ENCODE measurements around the gene TAP1. TPM values are rescaled to one million over a fixed set of nuclear protein-coding genes. Genes with fewer than 3 reads are reported as not detected.
"Not testable (repeated sequence)": the region's sequence is repeated elsewhere in the genome, so short reads cannot be mapped to it uniquely, and the experiment has no call there.

The TAP1 gene
- total and polyA plus RNA-seq, 2 donors (not counting 1 experiment from before 2014, with no cell fraction given), result 126 to 184 TPM

DNA sequence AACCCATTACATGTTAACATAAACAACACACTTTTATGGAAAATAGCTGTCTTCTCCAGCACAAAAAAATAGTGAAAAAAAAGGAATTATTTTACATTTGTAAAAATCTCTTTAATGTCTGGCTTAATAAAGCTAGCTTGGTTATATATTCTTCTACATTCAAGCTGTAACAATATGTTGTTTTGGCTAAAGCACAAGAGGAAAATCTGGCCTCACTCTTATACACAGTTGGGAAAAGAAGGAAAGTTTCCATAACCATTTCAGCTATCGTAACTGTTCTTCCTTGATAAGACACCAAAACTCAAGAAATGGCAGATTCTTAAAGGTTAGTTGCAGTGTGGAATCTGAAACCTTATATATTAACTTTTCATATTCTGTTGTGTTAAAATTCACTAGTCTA lies 44.3 kb downstream of the TAP1 start:
- Histone ChIP-seq H3K4me1 (ENCODE audit: control insufficient read depth in 2 of 2, insufficient read depth in 2 of 2, low read length in 2 of 2) (peaks cover 18 to 31% of the 10 kb centered on the region in 2 donors), H3K79me2 (ENCODE audit: control insufficient read depth, insufficient read depth, low read length) (peaks cover 51% of the 10 kb centered on the region)
- CTCF ChIA-PET, result interaction anchor here (1.2 to 2.7 kb wide), 5 partner anchors 23 to 396 kb away, joined by 3 to 9 read pairs (median 6); partner anchors contain the start of gene TAP2

DNA sequence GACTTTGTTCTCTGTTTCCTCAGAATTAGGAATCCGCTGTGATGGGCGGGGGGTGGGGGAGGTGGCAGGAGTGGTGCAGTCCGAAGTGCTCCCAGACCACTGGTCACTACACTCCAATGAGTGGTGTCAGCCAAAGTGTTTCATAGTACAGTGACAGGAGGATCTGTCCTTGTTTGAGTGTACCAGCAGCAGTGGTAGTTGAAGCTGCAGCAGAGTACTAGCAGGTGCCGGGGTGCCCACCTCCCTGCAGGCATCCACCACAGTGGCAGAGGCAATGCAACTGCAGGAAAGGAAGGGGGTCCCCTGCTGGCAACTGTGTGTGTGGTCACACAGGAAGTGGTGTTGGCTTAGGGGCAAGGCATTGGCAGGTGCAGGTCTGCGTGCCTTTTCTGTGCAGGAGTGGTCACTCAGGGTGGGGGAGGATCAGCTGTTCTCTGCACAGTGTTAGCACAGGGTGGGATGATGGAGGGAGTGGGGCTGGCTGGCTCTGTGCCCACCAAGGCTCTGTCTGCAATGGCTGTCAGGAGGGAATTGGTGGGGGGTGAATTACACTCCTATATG lies 46.4 kb downstream of the TAP1 start:
- peak overlapping the region in 1 of 2 donors; percentile 36 for H3K27ac ChIP-seq (ENCODE audit: low read length in 2 of 2)
- peak; percentile 24 for ATAC-seq (ENCODE audit: low read depth)
- no peak overlapping the region for H3K4me3 Mint-ChIP-seq
- H3K9me3 Mint-ChIP-seq (ENCODE audit: insufficient read depth), result peaks cover 11% of the 10 kb centered on the region
- CTCF ChIA-PET, result interaction anchor here (1.1 to 2.7 kb wide), 3 partner anchors 10 to 31 kb away, joined by 4 to 9 read pairs (median 7); partner anchors contain the start of gene TAP2
- TF ChIP-seq, protein P1, sequence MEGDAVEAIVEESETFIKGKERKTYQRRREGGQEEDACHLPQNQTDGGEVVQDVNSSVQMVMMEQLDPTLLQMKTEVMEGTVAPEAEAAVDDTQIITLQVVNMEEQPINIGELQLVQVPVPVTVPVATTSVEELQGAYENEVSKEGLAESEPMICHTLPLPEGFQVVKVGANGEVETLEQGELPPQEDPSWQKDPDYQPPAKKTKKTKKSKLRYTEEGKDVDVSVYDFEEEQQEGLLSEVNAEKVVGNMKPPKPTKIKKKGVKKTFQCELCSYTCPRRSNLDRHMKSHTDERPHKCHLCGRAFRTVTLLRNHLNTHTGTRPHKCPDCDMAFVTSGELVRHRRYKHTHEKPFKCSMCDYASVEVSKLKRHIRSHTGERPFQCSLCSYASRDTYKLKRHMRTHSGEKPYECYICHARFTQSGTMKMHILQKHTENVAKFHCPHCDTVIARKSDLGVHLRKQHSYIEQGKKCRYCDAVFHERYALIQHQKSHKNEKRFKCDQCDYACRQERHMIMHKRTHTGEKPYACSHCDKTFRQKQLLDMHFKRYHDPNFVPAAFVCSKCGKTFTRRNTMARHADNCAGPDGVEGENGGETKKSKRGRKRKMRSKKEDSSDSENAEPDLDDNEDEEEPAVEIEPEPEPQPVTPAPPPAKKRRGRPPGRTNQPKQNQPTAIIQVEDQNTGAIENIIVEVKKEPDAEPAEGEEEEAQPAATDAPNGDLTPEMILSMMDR (IDR thresholded peaks at IDR 0.05), result no peak
- TF ChIP-seq EZH2 (IDR thresholded peaks at IDR 0.05; ENCODE audit: borderline replicate concordance, insufficient read depth, low read depth, low read length, poor library complexity, severe bottlenecking), result no peak
- WGBS (ENCODE audit: insufficient coverage), result 77% methylated on average over 4 of the region's 5 CpGs
- H3K4me1 Mint-ChIP-seq, result peaks cover 43% of the 10 kb centered on the region
- DNase-seq, result no peak
- H3K4me1 ChIP-seq (ENCODE audit: control insufficient read depth in 2 of 2, insufficient read depth in 2 of 2, low read length in 2 of 2), result peaks cover 0 to 10% of the 10 kb centered on the region in 2 donors
- H3K36me3 ChIP-seq (replicated peaks in 1 of 2; ENCODE audit: control extremely low read depth in 1 of 2, control insufficient read depth in 1 of 2, extremely low read depth in 1 of 2, insufficient read depth in 2 of 2, low read length in 1 of 2), result peaks cover 5 to 35% of the 10 kb centered on the region in 2 experiments
- no peak overlapping the region for H3K4me3 ChIP-seq (ENCODE audit: control extremely low read depth in 1 of 5, extremely low read depth in 1 of 5, insufficient read depth in 1 of 5, low read depth in 2 of 5, low read length in 4 of 5)
- no peak overlapping the region for H2AFZ ChIP-seq (ENCODE audit: insufficient read depth, low read depth, low read length, poor library complexity, severe bottlenecking)
- H3K4me2 ChIP-seq (replicated peaks; ENCODE audit: low read depth, low read length, poor library complexity, severe bottlenecking), result no peak overlapping the region
- H4K20me1 ChIP-seq (ENCODE audit: control insufficient read depth, insufficient read depth, low read length, poor library complexity, severe bottlenecking), result no peaks in the 10 kb centered on the region
- POLR2A ChIA-PET, result no interaction called here
- H3K9me3 ChIP-seq (ENCODE audit: control extremely low read depth in 1 of 3, control insufficient read depth in 2 of 3, insufficient read depth in 1 of 3, low read length in 2 of 3), result peaks cover 0 to 6% (median 5%) of the 10 kb centered on the region in 3 donors
- H3K27ac Mint-ChIP-seq, result peak overlapping the region; percentile 82
- H3K27me3 Mint-ChIP-seq, result no peaks in the 10 kb centered on the region
- intact Hi-C loops (cut with micrococcal nuclease), result no loop called here
- H3K79me2 ChIP-seq (ENCODE audit: control insufficient read depth, insufficient read depth, low read length), result peaks cover 30% of the 10 kb centered on the region
- no peaks in the 10 kb centered on the region for H3K27me3 ChIP-seq (replicated peaks in 1 of 4; ENCODE audit: control extremely low read depth in 1 of 4, control insufficient read depth in 3 of 4, insufficient read depth in 4 of 4, low read length in 3 of 4)
- no peak overlapping the region for H3K9ac ChIP-seq (ENCODE audit: low read length)

More for the DNA sequence above, 44.3 kb downstream of the TAP1 start:
- Histone ChIP-seq H3K4me3 (ENCODE audit: control extremely low read depth in 1 of 5, extremely low read depth in 1 of 5, insufficient read depth in 1 of 5, low read depth in 2 of 5, low read length in 4 of 5) (no peak overlapping the region), H3K9ac (ENCODE audit: low read length) (no peak overlapping the region), H3K4me2 (replicated peaks; ENCODE audit: low read depth, low read length, poor library complexity, severe bottlenecking) (no peak overlapping the region), H3K36me3 (replicated peaks in 1 of 2; ENCODE audit: control extremely low read depth in 1 of 2, control insufficient read depth in 1 of 2, extremely low read depth in 1 of 2, insufficient read depth in 2 of 2, low read length in 1 of 2) (peaks cover 14 to 56% of the 10 kb centered on the region in 2 experiments), H3K9me3 (ENCODE audit: control extremely low read depth in 1 of 3, control insufficient read depth in 2 of 3, insufficient read depth in 1 of 3, low read length in 2 of 3) (peaks cover 0 to 5% (median 4%) of the 10 kb centered on the region in 3 donors), H3K27me3 (replicated peaks in 1 of 4; ENCODE audit: control extremely low read depth in 1 of 4, control insufficient read depth in 3 of 4, insufficient read depth in 4 of 4, low read length in 3 of 4) (no peaks in the 10 kb centered on the region), H4K20me1 (ENCODE audit: control insufficient read depth, insufficient read depth, low read length, poor library complexity, severe bottlenecking) (peaks cover 17% of the 10 kb centered on the region), H3K27ac (ENCODE audit: low read length in 2 of 2) (no peak overlapping the region), H2AFZ (ENCODE audit: insufficient read depth, low read depth, low read length, poor library complexity, severe bottlenecking) (no peak overlapping the region)
- intact Hi-C loops (cut with micrococcal nuclease), result no loop called here
- ATAC-seq (ENCODE audit: low read depth) (no peak), DNase-seq (no peak)
- POLR2A ChIA-PET, result no interaction called here
- Mint-ChIP-seq H3K27me3 (no peaks in the 10 kb centered on the region), H3K4me1 (peaks cover 55% of the 10 kb centered on the region), H3K9me3 (ENCODE audit: insufficient read depth) (peaks cover 3% of the 10 kb centered on the region), H3K4me3 (no peak overlapping the region), H3K27ac (peak overlapping the region; percentile 10)
- TF ChIP-seq EZH2 (IDR thresholded peaks at IDR 0.05; ENCODE audit: borderline replicate concordance, insufficient read depth, low read depth, low read length, poor library complexity, severe bottlenecking), result no peak
- TF ChIP-seq, protein P1 (IDR thresholded peaks at IDR 0.05), result no peak
- no CpG with 5 or more reads among the region's 1 CpG for WGBS (ENCODE audit: insufficient coverage)

DNA sequence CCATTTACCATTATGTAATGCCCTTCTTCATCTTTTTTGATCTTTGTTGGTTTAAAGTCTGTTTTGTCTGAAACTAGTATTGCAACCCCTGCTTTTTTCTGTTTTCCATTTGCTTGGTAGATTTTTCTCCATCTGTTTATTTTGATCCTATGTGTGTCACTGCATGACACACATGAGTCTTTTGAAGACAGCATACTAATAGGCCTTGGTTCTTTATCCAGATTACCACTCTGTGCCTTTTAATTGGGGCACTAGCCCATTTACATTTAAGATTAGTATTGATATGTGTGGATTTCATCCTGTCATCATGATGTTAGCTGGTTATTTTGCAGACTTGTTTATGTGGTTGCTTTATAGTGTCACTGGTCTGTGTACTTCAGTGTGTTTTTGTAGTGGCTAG lies 48.1 kb downstream of the TAP1 start:
- H3K79me2 ChIP-seq (ENCODE audit: control insufficient read depth, insufficient read depth, low read length), result peaks cover 24% of the 10 kb centered on the region
- H4K20me1 ChIP-seq (ENCODE audit: control insufficient read depth, insufficient read depth, low read length, poor library complexity, severe bottlenecking); H3K4me2 ChIP-seq (replicated peaks; ENCODE audit: low read depth, low read length, poor library complexity, severe bottlenecking); H3K27ac ChIP-seq (ENCODE audit: low read length in 2 of 2); H3K4me3 Mint-ChIP-seq; H2AFZ ChIP-seq (ENCODE audit: insufficient read depth, low read depth, low read length, poor library complexity, severe bottlenecking); DNase-seq; ATAC-seq (ENCODE audit: low read depth); H3K27me3 Mint-ChIP-seq; H3K9ac ChIP-seq (ENCODE audit: low read length); H3K9me3 ChIP-seq (ENCODE audit: control extremely low read depth in 1 of 3, control insufficient read depth in 2 of 3, insufficient read depth in 1 of 3, low read length in 2 of 3); H3K27ac Mint-ChIP-seq; H3K4me3 ChIP-seq (ENCODE audit: control extremely low read depth in 1 of 5, extremely low read depth in 1 of 5, insufficient read depth in 1 of 5, low read depth in 2 of 5, low read length in 4 of 5); H3K4me1 ChIP-seq (ENCODE audit: control insufficient read depth in 2 of 2, insufficient read depth in 2 of 2, low read length in 2 of 2); intact Hi-C loops (cut with micrococcal nuclease); H3K27me3 ChIP-seq (replicated peaks in 1 of 4; ENCODE audit: control extremely low read depth in 1 of 4, control insufficient read depth in 3 of 4, insufficient read depth in 4 of 4, low read length in 3 of 4): not testable (repeated sequence)
- peaks cover 11% of the 10 kb centered on the region for H3K9me3 Mint-ChIP-seq (ENCODE audit: insufficient read depth)
- POLR2A ChIA-PET, result interaction anchor here (0.6 to 1.4 kb wide), 2 partner anchors 48 to 367 kb away, joined by 3 to 9 read pairs; partner anchors contain the start of gene TAP1
- peaks cover 5 to 27% of the 10 kb centered on the region in 2 experiments for H3K36me3 ChIP-seq (replicated peaks in 1 of 2; ENCODE audit: control extremely low read depth in 1 of 2, control insufficient read depth in 1 of 2, extremely low read depth in 1 of 2, insufficient read depth in 2 of 2, low read length in 1 of 2)
- peaks cover 34% of the 10 kb centered on the region for H3K4me1 Mint-ChIP-seq
- CTCF ChIA-PET, result interaction anchor here (0.8 to 1.7 kb wide), 4 partner anchors 8 to 389 kb away, joined by 3 to 7 read pairs (median 3); partner anchors contain the start of gene TAP2
